Gastrocnemius medialis (tissue), 4 donors: ENCODE results near the gene EPHX1.

ENCODE experiments used
- POLR2A ChIP-seq, 2 donors: fragments of 450-650 bp; IDR thresholded peaks; one replicate each; pipeline ENCODE4 v1.6.1; 2017; ENCODE audit warnings: antibody characterized with exemption in 2 of 2, mild to moderate bottlenecking in 2 of 2, moderate library complexity in 2 of 2
- TF ChIP-seq, protein P1 (sequence below), 5 experiments: fragments of 450-650 bp in 3 of 5; fragments of 200-600 bp in 2 of 5; sonication (generic) in 2 of 5; IDR thresholded peaks in 4 of 5; conservative IDR thresholded peaks in 1 of 5; 1 replicate in 4 of 5; 2 replicates in 1 of 5; pipeline ENCODE4 v1.5.1; 2016 to 2019; ENCODE audit warnings: antibody characterized with exemption in 5 of 5, mild to moderate bottlenecking in 3 of 5, moderate library complexity in 3 of 5

DNA sequence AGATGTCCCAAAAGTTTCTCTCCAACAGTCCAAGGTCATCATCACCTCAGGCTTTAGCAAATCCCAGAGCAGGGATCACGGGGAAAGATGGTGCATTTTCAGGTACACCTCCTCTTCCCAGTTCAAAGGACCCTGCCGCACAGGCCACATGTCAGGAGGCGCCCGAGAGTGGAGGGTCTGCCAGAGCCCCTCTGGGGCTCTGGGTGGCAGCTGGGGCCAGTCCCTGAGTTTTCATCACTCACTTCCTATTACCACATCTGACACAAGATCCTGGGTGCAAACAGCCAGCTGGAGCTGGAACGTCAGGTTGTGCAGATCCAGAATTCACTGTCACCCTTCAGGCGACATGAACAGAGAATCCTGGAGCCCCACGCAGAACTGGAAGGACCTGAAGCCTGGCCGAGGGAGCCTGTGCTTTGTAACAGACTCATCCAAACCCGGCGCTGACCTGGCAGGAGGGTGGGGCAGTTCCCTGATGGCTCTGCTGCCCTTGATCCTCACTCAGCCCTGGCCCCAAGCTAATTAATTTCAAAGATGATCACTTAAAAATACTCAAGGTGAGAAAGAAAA is 63.4 kb downstream of the EPHX1 start:
- TF ChIP-seq, protein P1, sequence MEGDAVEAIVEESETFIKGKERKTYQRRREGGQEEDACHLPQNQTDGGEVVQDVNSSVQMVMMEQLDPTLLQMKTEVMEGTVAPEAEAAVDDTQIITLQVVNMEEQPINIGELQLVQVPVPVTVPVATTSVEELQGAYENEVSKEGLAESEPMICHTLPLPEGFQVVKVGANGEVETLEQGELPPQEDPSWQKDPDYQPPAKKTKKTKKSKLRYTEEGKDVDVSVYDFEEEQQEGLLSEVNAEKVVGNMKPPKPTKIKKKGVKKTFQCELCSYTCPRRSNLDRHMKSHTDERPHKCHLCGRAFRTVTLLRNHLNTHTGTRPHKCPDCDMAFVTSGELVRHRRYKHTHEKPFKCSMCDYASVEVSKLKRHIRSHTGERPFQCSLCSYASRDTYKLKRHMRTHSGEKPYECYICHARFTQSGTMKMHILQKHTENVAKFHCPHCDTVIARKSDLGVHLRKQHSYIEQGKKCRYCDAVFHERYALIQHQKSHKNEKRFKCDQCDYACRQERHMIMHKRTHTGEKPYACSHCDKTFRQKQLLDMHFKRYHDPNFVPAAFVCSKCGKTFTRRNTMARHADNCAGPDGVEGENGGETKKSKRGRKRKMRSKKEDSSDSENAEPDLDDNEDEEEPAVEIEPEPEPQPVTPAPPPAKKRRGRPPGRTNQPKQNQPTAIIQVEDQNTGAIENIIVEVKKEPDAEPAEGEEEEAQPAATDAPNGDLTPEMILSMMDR (IDR thresholded peaks at IDR 0.05 in 4 of 5, conservative IDR thresholded peaks at IDR 0.05 in 1 of 5), result no peak
- TF ChIP-seq POLR2A (IDR thresholded peaks at IDR 0.05), result no peak
